ENCODE measurements around the gene CLDN20.

DNA sequence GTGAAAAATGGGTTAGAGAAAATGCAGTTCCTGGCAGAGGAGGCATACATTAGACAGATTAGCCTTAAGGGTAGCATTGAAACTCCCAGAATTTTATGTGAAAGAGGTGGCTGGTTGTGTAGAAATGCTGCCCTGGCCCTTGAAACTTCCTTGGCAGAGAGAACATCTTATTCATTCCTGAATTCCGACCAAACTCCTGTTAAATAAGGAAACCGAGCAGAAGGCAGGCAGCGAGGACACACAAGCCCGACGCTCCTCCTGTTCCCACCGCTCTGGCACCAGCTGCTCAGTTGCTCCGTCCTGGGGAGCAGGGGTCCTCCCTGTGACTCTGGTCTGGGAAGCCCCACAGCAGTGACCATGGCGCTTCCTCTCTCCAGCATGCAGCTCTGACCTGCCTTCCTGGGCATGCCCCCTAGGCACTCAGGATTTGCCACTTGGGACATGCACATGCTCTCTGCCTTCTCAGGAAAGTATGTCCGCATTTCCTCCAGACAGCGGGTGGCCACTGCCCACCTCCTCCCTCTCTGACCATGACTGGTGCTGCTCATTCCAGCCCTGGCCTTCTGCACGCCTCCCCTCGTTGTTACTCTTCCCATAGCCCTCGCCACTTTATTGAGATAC is 35.2 kb upstream of the CLDN20 start:
- TF ChIP-seq, protein P1, sequence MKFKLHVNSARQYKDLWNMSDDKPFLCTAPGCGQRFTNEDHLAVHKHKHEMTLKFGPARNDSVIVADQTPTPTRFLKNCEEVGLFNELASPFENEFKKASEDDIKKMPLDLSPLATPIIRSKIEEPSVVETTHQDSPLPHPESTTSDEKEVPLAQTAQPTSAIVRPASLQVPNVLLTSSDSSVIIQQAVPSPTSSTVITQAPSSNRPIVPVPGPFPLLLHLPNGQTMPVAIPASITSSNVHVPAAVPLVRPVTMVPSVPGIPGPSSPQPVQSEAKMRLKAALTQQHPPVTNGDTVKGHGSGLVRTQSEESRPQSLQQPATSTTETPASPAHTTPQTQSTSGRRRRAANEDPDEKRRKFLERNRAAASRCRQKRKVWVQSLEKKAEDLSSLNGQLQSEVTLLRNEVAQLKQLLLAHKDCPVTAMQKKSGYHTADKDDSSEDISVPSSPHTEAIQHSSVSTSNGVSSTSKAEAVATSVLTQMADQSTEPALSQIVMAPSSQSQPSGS (IDR thresholded peaks at IDR 0.05; ENCODE audit: low read length): no peak
- TF ChIP-seq HDAC6 (IDR thresholded peaks at IDR 0.05; ENCODE audit: low read depth, low read length): no peak
- no peak for TF ChIP-seq POLR2A (IDR thresholded peaks at IDR 0.05; ENCODE audit: control extremely low read depth in 1 of 2, low read depth in 2 of 2, low read length in 2 of 2)
- TF ChIP-seq CTCF (IDR thresholded peaks at IDR 0.05; ENCODE audit: control extremely low read depth in 1 of 3, insufficient read depth in 1 of 3, low read depth in 1 of 3, low read length in 3 of 3): no peak
- TF ChIP-seq GABPA (IDR thresholded peaks at IDR 0.05; ENCODE audit: borderline replicate concordance, insufficient read depth, low read length): no peak
- TF ChIP-seq RBBP5 (IDR thresholded peaks at IDR 0.05; ENCODE audit: borderline replicate concordance, low read depth, low read length): no peak

Measured in H1 (cell line).